ENCODE data around the gene KRTDAP.

KRTDAP gene

GRCh38 chr19:35444735-35445134 is 45.5 kb downstream of the KRTDAP start:
- TF ChIP-seq CTCF (IDR thresholded peaks at IDR 0.05; ENCODE audit: insufficient read depth, low read depth, low read length, missing control alignments): no peak
- no peak for DNase-seq (ENCODE audit: low read depth)
- no peak overlapping the region for H3K4me3 ChIP-seq (ENCODE audit: low read depth, low read length)

DNA sequence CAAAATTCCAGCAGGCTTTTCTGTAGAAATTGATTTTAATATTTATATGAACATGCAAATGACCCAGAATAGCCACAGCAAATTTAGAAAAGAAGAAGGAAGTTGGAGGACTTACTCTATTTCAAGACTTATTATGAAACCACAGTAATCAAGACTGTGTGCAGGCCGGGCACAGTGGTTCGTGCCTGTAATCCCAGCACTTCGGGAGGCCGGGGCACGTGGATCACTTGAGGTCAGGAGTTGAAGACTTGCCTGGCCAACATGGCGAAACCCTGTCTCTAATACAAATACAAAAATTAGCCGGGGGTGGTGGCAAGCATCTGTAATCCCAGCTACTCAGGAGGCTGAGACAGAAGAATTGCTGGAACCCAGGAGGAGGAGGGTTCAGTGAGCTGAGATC is 48.2 kb downstream of the KRTDAP start:
- TF ChIP-seq CTCF (IDR thresholded peaks at IDR 0.05; ENCODE audit: insufficient read depth, low read depth, low read length, missing control alignments): no peak
- H3K4me3 ChIP-seq (ENCODE audit: low read depth, low read length): no peak overlapping the region
- DNase-seq (ENCODE audit: low read depth): peak; percentile 46

DNA sequence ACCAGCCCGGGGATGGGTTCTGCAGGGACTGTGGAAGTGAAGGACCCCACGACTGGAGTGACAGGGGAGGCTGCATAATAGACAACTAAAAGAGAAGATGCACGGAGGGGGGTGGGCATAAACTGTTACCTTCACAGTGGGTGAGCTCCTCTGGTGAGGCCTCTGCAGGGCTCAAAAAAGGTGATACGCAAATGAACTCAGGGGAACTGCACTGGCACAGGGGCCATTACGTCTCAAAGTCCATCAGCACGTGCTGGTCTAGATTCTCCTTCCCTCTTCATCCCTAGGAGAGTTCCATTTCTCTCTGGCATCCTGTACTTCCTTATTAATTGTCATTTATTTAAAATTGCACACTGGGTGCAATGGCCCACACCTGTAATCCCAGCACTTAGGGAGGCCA is 50.3 kb downstream of the KRTDAP start:
- no peak for TF ChIP-seq CTCF (IDR thresholded peaks at IDR 0.05; ENCODE audit: insufficient read depth, low read depth, low read length, missing control alignments)
- H3K4me3 ChIP-seq (ENCODE audit: low read depth, low read length): no peak overlapping the region
- no peak for DNase-seq (ENCODE audit: low read depth)

DNA sequence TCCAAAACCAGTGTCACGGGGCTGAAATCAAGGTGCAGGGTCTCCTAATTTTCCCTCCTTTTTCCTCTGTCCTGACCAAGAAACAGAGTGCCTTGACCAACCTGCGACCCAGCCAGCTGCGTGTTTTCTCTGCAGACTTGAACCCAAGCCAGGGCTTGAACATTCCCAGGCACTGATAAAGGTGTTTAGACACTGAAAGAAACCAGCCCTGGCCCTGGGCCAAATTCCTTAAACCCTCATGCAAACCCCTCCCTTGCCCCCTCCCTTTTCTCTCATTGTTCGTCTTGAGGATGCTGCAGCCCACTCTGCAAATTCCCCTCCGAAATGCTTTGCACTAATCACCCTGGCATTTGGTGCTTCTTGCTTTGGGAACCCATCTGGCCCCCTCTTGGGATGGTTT is 51.7 kb downstream of the KRTDAP start:
- H3K4me3 ChIP-seq (ENCODE audit: low read depth, low read length): no peak overlapping the region
- no peak for TF ChIP-seq CTCF (IDR thresholded peaks at IDR 0.05; ENCODE audit: insufficient read depth, low read depth, low read length, missing control alignments)
- DNase-seq (ENCODE audit: low read depth): peak; percentile 36

GRCh38 chr19:35438096-35438495 is 52.2 kb downstream of the KRTDAP start:
- TF ChIP-seq CTCF (IDR thresholded peaks at IDR 0.05; ENCODE audit: insufficient read depth, low read depth, low read length, missing control alignments): no peak
- no peak for DNase-seq (ENCODE audit: low read depth)
- H3K4me3 ChIP-seq (ENCODE audit: low read depth, low read length): no peak overlapping the region

- no peak for DNase-seq (ENCODE audit: low read depth)
- no peak overlapping the region for H3K4me3 ChIP-seq (ENCODE audit: low read depth, low read length)
- no peak for TF ChIP-seq CTCF (IDR thresholded peaks at IDR 0.05; ENCODE audit: insufficient read depth, low read depth, low read length, missing control alignments)
Observed at GRCh38 chr19:35437406-35437951, 52.8 kb downstream of the KRTDAP start.
